Fibroblast of gingiva (primary cell): ENCODE results near the gene SLC13A2.
"Not testable (repeated sequence)": the region's sequence is repeated elsewhere in the genome, so short reads cannot be mapped to it uniquely, and the experiment has no call there.

Source experiments
- DNase-seq: peaks from one replicate; pipeline ENCODE4 v3.0.0-alpha.2; 2011; ENCODE audit warnings: low read depth

Gene SLC13A2

DNA sequence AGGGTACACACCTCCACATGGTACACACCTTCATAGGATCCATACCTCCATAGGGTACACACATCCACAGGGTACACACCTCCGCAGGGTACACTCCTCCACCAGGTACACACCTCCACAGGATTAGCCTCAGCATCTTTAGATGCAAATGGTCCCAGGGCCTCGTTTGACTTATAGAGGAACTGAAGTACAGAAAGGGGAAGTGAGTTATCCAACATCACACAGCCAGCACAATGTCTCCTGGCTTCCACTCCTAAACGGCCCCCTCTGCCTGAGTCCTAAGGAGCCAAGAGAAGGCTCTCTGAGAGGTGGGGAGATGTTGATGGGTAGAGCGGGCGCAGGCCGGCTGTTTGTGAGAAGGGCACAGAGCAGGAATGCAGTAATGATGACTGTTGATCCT, 44.7 kb downstream of the SLC13A2 start:
- no peak for DNase-seq

GRCh38 chr17:28518578-28518977, 45.1 kb downstream of the SLC13A2 start:
- DNase-seq, result no peak

GRCh38 chr17:28519236-28519635, 45.8 kb downstream of the SLC13A2 start:
- DNase-seq, result no peak

- no peak for DNase-seq
Observed at GRCh38 chr17:28520687-28521086, 47.2 kb downstream of the SLC13A2 start.

DNA sequence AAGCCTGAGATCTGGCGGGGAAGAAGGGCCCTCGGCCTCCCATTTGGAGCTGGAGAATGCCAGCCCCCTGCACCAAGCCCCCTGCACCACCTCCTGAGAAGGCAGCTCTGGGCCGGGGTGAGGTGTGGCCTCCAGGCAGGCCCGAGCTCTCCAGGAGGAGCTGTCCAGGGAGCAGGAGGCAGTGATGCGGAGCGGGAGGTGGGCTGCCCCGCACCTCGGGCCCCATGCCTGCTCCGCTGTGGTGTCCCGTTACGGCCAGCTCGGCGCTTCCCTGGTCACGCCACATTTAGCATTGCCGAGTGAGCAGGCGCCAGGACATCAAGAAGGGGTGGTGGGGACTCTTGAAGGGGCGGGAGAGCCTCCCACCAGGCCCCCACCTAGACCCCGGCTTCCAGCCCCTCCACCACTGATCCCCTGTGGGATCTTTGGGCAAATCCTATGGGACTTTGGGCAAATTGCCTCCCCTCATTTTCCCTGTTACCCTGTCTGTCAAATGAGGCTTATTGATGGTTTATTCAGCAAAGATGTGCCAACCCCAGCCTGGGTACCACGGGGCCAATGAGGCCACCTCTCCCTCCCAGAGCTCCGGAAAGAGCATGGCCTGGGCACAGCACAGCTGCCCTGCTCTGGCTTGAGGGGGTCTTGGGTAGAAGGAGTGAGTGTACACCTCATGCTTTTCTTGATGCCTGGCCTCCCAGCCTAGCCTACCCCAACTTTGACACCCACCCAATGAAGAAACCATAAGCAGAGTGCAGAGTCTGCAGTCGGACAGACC, 48.1 kb downstream of the SLC13A2 start:
- DNase-seq, result no peak

DNA sequence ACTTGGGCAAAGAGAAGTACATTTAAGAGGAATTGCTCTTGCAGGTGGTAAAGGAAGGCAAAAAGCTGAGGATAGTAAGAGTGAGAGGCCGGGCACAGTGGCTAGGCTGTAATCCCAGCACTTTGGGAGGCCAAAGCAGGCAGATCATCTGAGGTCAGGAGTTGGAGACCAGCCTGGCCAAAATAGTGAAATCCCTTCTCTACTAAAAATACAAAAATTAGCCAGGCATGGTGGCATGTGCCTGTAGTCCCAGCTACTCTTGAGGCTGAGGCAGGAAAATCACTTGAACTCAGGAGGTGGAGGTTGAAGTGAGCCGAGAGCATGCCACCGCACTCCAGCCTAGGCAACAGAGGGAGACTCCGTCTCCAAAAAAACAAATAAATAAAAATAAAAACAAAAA, 48.8 kb downstream of the SLC13A2 start:
- DNase-seq, result not testable (repeated sequence)

DNA sequence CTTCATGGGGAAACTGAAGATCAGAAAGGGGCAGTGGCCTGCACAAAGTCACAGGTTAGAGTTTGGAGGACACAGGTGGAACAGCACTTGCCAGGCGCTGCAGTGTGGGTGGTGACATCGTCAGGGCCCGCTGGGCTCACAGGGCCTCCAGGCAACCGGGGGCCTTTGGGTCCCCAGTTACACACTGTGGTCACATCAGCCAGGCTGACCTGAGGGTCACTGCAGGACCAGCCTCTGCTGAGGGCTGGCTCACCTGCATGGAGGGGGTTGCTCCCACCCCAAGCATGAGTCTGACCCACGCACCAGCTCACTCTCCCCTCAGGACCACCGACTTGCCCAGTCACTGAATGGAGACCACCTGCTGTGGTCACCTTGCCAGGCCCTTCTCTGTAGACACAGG, 49.7 kb downstream of the SLC13A2 start:
- DNase-seq, result no peak

DNA sequence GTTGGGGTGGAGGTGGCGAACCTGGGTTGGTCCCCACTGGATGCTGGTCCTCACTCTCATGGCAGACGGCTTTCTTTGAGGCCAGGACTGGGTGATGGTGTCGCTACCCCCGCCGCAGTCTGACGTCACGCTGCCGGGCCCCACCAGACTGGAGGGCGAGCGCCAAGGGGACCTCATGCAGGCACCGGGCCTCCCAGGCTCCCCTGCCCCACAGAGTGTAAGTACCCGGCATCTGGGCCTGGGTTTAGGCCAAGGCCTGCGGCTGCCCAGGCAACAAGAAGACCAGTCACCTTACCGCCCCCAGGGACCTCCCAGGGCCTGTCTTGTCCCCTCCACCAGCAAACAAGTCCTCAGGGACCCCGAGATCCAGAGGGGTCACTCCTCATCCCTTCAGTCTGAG, 50.4 kb downstream of the SLC13A2 start:
- DNase-seq, result no peak

GRCh38 chr17:28524476-28525424, 51.3 kb downstream of the SLC13A2 start:
- DNase-seq, result peak; percentile 20

- no peak for DNase-seq
Observed at GRCh38 chr17:28526381-28526780, 52.9 kb downstream of the SLC13A2 start.

GRCh38 chr17:28527181-28527681, 53.8 kb downstream of the SLC13A2 start:
- no peak for DNase-seq

- no peak for DNase-seq
Observed at GRCh38 chr17:28527859-28528258, 54.4 kb downstream of the SLC13A2 start.

- DNase-seq, result no peak
Observed at GRCh38 chr17:28528327-28529012, 55.0 kb downstream of the SLC13A2 start.

GRCh38 chr17:28529013-28529400, 55.6 kb downstream of the SLC13A2 start:
- DNase-seq, result no peak

- DNase-seq, result no peak
Observed at GRCh38 chr17:28530250-28530649, 56.8 kb downstream of the SLC13A2 start.

GRCh38 chr17:28530926-28531325, 57.5 kb downstream of the SLC13A2 start:
- no peak for DNase-seq

DNA sequence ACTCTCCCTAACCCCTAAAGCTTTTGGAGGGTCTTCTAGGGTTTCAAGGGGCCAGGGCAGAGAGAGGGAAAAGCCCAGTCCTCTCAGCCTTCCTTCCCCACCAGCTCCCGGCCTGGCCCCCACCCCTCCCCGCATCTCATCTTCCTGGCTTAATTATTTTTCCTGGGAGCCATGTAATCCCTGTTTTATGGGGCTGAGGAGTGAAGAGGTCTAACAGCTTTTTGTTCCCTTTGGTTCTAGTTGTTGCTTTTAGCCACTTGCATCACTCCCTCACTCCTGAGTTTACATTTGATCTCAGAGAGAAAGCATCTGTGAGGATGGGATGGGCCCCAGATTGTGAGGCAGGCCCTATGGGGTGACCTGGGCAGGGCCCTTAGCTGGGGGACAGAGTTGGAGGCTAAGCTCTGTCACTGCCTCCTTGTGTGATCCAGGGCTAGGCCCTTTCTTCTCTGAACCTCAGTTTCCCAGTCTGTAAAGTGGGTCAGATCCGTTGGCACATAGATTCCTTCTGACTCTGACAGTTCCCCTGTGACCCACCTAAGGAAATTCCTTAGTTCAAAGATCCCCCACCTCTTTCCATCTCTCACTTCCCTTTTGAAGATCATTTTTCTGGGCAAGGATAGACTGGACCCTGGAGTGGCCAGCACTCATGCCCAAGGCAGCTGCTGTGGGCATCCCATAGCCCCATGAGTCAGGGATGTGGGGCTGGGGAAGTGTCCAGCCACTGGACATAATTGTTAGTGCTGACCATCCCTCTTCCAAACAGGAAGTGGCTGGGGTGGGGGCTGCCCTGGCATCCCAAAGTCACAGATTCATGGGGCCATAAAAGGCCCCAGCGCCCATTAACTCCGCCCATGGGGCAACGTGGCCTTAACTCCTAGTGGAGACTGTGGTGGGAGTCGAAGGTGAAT, 58.9 kb downstream of the SLC13A2 start:
- no peak for DNase-seq

GRCh38 chr17:28533091-28533807, 59.8 kb downstream of the SLC13A2 start:
- no peak for DNase-seq

- no peak for DNase-seq
Observed at GRCh38 chr17:28534740-28535375, 61.4 kb downstream of the SLC13A2 start.
